GM12873 (cell line): ENCODE results near the gene NXPE3.

Source experiments
- CTCF ChIP-seq: IDR thresholded peaks from 2 replicates; pipeline ENCODE4 v1.5.1; 2012; ENCODE audit warnings: low read depth, mild to moderate bottlenecking, moderate library complexity, low read length, control low read depth; ENCODE audit not compliant: insufficient read depth; ENCODE audit errors: missing control alignments

The NXPE3 gene

DNA sequence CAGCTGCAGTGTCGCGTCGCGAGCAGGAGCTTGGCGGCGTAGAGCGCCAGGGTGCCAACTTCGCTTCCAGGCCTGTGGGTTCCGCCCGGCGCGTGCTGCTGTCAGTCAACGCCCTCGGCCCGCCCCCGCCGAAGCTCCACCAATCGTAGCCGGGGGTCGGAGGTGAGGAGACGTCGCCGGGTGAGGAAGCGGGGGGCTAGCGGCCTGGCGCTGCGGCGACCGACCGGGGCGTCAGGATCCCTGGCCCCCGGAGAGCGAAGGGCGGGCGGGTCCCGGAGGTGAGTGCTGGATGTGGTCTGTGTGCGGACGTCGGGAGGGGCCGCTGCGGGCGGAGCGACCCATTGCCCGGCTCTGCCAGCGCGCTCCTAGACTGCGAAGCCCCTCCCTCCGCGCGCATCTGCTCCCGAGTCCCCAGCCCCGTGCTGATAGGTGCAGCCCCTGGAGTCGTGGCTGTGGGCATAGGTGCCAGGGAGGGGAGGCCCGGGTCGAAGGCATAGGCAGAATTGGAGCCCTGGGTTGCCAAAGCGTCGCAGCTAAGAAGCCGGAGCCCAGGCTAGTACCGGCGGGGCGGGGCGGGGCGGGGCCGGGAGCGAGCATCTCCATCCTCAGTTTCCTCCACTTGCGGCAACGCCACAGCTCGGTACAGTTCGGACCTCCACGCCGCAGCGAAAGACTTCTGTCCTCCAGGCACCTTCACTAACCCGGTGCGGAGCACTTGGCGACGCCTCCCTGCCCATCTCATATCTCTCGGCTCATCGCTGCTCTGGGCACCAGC, at the start of gene NXPE3:
Gene NXPE3 (plus strand): TSS at position 165 of the 775 bp plus-strand sequence. CDS start 6,386 bp downstream, outside the sequence.
- TF ChIP-seq CTCF: no peak

- no peak for TF ChIP-seq CTCF
These were observed 49.4 kb upstream of the NXPE3 start for GRCh38 chr3:101729586-101729985.

DNA sequence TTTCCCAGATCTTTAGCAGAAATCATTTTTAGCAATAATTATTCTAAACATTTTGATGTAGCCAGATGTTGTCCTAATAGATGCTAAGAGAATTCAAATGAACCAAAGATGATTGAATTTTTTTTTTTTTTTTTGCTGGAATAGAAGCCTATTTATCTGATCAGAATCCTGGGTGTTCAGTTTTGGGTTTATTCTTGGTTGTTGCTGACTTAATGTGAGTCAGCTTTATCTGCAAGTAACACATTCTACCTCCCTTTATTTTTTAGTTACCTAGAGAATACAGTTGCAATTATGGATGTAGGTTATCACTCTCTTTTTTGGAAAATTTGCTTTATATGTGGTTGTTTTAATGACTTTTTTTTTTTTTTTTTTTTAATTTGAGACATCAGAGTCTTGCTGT, 48.2 kb upstream of the NXPE3 start:
- TF ChIP-seq CTCF: no peak

- no peak for TF ChIP-seq CTCF
These were observed 46.8 kb upstream of the NXPE3 start for GRCh38 chr3:101732240-101732641.

- TF ChIP-seq CTCF: no peak
These were observed 43.2 kb upstream of the NXPE3 start for GRCh38 chr3:101735833-101736232.

GRCh38 chr3:101744811-101745210, 34.2 kb upstream of the NXPE3 start:
- TF ChIP-seq CTCF: no peak

DNA sequence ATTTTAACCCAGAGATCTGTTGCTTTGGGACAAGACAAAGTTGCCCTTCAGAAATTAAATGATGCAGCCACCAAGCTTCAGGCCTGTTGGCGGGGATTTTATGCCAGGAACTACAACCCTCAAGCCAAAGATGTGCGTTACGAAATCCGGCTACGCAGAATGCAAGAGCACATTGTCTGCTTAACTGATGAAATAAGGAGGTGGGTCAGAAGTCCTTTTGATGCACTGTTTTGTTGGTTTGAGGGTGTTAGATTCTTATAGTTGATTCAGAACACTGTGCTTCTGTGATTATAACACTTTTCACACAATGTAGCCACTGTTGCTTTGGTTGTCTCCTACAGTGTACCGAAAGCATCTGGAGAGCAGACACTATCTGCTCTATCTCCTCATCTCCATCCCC, 20.8 kb upstream of the NXPE3 start:
- TF ChIP-seq CTCF: no peak
